Measurements from ENCODE around the gene ZNF653. TPM values are rescaled to one million over a fixed set of nuclear protein-coding genes. Genes with fewer than 3 reads are reported as not detected.

The ZNF653 gene
- polyA plus RNA-seq, 2 of the 4 experiments (the other 2 are of a cell fraction): 2.9 to 4.2 TPM

DNA sequence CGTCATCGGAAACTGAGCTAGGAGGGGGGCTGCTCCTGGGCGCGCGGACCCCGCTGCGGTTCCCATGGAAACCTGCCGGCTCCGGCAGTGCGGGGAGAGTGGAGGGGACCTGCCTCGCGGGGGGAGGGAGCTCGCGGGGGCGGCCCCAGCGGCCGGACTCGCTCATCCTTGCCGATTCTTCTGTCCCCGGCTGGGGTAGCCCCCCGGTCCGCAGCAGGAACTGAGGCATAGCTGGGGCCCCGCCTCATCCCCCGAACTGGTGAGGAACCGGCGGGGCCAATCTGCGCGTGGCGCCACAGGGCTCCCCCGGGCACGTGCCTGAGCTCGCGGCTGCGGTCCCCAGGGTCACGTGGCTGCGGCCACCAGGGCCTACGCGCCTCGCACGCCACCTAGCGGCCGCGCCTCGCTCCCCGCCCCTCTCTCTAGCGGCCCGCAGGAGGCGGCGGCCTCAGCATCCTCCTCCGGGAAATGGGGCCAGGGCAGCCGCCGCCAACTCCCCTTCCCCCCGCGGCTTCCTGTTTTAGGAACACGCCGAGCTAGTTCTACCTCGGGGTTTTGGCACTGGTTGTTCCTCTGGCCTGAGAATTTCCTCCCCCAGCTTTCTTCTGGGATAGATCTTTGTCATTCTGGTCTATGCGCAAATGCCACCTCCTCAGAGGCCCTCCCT is 23.1 kb downstream of the ZNF653 start:
- Histone ChIP-seq H3K4me3 (peak overlapping the region; percentile 64), H3K9me3 (no peaks in the 10 kb centered on the region), H3K4me2 (peak overlapping the region; percentile 97), H3K27ac (peak overlapping the region; percentile 81 to 91), H3K4me1 (0 out of 3 replicates have a peak, but pooled peaks cover 3% of the 10 kb centered on the region)
- no peak for FAIRE-seq
- 12% methylated on average over 8 of the region's 58 CpGs for WGBS (ENCODE audit: missing lambda C conversion rate)
- TF ChIP-seq KDM1A (IDR thresholded peaks at IDR 0.05; ENCODE audit: low read depth) (peak; percentile 81; the same call in 1 of the 2 replicates), HOXB5 (CRISPR knock-in tag; IDR thresholded peaks at IDR 0.05) (peak; percentile 71), CBX2 (IDR thresholded peaks at IDR 0.05; ENCODE audit: borderline replicate concordance, low read depth) (no peak), TP53 (CRISPR knock-in tag; IDR thresholded peaks at IDR 0.05) (peak; percentile 56; the same call in 1 of the 2 replicates), HDAC2 (IDR thresholded peaks at IDR 0.05) (peak; percentile 65; the same call in 1 of the 2 replicates), RCOR1 (IDR thresholded peaks at IDR 0.05; ENCODE audit: low read depth, low read length) (no peak; the same call in 1 of the 2 replicates), POLR2AphosphoS2 (conservative IDR thresholded peaks at IDR 0.05; ENCODE audit: low read length) (no peak), FOSB (CRISPR knock-in tag; IDR thresholded peaks at IDR 0.05) (no peak), RNF2 (IDR thresholded peaks at IDR 0.05; ENCODE audit: borderline replicate concordance, low read depth) (peak; percentile 80; the same call in 1 of the 2 replicates), SMC3 (IDR thresholded peaks at IDR 0.05) (peak; percentile 75), ZFP36 (IDR thresholded peaks at IDR 0.05; ENCODE audit: borderline replicate concordance, partially characterized antibody) (peak; percentile 60), JUN (IDR thresholded peaks at IDR 0.05) (peak in 1 of 2 experiments; percentile 72; a peak in 3 of 5 replicates), MYC (IDR thresholded peaks at IDR 0.05; ENCODE audit: borderline replicate concordance, low read length) (peak; percentile 74; the same call in 1 of the 2 replicates), MAZ (IDR thresholded peaks at IDR 0.05; ENCODE audit: borderline replicate concordance, low read depth, low read length) (peak; percentile 65; the same call in 1 of the 2 replicates), BHLHE40 (IDR thresholded peaks at IDR 0.05; ENCODE audit: low read depth, low read length) (peak; percentile 97), NPAS2 (CRISPR knock-in tag; IDR thresholded peaks at IDR 0.05; ENCODE audit: borderline replicate concordance) (peak; percentile 98), HOXB13 (CRISPR knock-in tag; IDR thresholded peaks at IDR 0.05; ENCODE audit: low read depth) (peak; percentile 33; the same call in 1 of the 2 replicates), HOXA7 (CRISPR knock-in tag; IDR thresholded peaks at IDR 0.05) (no peak), RAD21 (conservative IDR thresholded peaks at IDR 0.05 in 1 of 2, IDR thresholded peaks at IDR 0.05 in 1 of 2) (peak; percentile 64 to 87; a peak in 4 of 5 replicates)
- TF ChIP-seq, protein P1, sequence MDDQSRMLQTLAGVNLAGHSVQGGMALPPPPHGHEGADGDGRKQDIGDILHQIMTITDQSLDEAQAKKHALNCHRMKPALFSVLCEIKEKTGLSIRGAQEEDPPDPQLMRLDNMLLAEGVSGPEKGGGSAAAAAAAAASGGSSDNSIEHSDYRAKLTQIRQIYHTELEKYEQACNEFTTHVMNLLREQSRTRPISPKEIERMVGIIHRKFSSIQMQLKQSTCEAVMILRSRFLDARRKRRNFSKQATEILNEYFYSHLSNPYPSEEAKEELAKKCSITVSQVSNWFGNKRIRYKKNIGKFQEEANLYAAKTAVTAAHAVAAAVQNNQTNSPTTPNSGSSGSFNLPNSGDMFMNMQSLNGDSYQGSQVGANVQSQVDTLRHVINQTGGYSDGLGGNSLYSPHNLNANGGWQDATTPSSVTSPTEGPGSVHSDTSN (IDR thresholded peaks at IDR 0.05): peak; percentile 44; the same call in 1 of the 2 replicates
- TF ChIP-seq, protein P2, sequence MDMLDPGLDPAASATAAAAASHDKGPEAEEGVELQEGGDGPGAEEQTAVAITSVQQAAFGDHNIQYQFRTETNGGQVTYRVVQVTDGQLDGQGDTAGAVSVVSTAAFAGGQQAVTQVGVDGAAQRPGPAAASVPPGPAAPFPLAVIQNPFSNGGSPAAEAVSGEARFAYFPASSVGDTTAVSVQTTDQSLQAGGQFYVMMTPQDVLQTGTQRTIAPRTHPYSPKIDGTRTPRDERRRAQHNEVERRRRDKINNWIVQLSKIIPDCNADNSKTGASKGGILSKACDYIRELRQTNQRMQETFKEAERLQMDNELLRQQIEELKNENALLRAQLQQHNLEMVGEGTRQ (IDR thresholded peaks at IDR 0.05): peak; percentile 93
- TF ChIP-seq, protein P3, sequence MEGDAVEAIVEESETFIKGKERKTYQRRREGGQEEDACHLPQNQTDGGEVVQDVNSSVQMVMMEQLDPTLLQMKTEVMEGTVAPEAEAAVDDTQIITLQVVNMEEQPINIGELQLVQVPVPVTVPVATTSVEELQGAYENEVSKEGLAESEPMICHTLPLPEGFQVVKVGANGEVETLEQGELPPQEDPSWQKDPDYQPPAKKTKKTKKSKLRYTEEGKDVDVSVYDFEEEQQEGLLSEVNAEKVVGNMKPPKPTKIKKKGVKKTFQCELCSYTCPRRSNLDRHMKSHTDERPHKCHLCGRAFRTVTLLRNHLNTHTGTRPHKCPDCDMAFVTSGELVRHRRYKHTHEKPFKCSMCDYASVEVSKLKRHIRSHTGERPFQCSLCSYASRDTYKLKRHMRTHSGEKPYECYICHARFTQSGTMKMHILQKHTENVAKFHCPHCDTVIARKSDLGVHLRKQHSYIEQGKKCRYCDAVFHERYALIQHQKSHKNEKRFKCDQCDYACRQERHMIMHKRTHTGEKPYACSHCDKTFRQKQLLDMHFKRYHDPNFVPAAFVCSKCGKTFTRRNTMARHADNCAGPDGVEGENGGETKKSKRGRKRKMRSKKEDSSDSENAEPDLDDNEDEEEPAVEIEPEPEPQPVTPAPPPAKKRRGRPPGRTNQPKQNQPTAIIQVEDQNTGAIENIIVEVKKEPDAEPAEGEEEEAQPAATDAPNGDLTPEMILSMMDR (IDR thresholded peaks at IDR 0.05): peak; percentile 84
- TF ChIP-seq, protein P4, sequence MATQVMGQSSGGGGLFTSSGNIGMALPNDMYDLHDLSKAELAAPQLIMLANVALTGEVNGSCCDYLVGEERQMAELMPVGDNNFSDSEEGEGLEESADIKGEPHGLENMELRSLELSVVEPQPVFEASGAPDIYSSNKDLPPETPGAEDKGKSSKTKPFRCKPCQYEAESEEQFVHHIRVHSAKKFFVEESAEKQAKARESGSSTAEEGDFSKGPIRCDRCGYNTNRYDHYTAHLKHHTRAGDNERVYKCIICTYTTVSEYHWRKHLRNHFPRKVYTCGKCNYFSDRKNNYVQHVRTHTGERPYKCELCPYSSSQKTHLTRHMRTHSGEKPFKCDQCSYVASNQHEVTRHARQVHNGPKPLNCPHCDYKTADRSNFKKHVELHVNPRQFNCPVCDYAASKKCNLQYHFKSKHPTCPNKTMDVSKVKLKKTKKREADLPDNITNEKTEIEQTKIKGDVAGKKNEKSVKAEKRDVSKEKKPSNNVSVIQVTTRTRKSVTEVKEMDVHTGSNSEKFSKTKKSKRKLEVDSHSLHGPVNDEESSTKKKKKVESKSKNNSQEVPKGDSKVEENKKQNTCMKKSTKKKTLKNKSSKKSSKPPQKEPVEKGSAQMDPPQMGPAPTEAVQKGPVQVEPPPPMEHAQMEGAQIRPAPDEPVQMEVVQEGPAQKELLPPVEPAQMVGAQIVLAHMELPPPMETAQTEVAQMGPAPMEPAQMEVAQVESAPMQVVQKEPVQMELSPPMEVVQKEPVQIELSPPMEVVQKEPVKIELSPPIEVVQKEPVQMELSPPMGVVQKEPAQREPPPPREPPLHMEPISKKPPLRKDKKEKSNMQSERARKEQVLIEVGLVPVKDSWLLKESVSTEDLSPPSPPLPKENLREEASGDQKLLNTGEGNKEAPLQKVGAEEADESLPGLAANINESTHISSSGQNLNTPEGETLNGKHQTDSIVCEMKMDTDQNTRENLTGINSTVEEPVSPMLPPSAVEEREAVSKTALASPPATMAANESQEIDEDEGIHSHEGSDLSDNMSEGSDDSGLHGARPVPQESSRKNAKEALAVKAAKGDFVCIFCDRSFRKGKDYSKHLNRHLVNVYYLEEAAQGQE (IDR thresholded peaks at IDR 0.05): no peak
- TF ChIP-seq, protein P5, sequence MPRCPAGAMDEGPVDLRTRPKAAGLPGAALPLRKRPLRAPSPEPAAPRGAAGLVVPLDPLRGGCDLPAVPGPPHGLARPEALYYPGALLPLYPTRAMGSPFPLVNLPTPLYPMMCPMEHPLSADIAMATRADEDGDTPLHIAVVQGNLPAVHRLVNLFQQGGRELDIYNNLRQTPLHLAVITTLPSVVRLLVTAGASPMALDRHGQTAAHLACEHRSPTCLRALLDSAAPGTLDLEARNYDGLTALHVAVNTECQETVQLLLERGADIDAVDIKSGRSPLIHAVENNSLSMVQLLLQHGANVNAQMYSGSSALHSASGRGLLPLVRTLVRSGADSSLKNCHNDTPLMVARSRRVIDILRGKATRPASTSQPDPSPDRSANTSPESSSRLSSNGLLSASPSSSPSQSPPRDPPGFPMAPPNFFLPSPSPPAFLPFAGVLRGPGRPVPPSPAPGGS (IDR thresholded peaks at IDR 0.05): 0 out of 3 replicates have a peak, but pooled peaks have one; percentile 32
- TF ChIP-seq, protein P6, sequence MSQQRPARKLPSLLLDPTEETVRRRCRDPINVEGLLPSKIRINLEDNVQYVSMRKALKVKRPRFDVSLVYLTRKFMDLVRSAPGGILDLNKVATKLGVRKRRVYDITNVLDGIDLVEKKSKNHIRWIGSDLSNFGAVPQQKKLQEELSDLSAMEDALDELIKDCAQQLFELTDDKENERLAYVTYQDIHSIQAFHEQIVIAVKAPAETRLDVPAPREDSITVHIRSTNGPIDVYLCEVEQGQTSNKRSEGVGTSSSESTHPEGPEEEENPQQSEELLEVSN (IDR thresholded peaks at IDR 0.05; ENCODE audit: borderline replicate concordance, low read depth): peak; percentile 95
- TF ChIP-seq, protein P7, sequence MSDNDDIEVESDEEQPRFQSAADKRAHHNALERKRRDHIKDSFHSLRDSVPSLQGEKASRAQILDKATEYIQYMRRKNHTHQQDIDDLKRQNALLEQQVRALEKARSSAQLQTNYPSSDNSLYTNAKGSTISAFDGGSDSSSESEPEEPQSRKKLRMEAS (IDR thresholded peaks at IDR 0.05): peak; percentile 98
- TF ChIP-seq, protein P8, sequence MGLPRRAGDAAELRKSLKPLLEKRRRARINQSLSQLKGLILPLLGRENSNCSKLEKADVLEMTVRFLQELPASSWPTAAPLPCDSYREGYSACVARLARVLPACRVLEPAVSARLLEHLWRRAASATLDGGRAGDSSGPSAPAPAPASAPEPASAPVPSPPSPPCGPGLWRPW (IDR thresholded peaks at IDR 0.05): no peak
- peak; percentile 69 to 86 for ATAC-seq
- POLR2A ChIA-PET: interaction anchor here (1.0 to 1.6 kb wide), 4 partner anchors 100 to 142 kb away, joined by 3 to 10 read pairs (median 6); partner anchors contain the start of gene SWSAP1
- peak; percentile 75 to 84 for DNase-seq (ENCODE audit: low read depth in 1 of 2, low spot score in 1 of 2)
- CTCF ChIA-PET: interaction anchor here (0.5 to 3.6 kb wide), 65 partner anchors 8 to 449 kb away, joined by 3 to 50 read pairs (median 4); partner anchors contain the start of genes EPOR, ODAD3, SWSAP1 and TSPAN16
